ENCODE data around the gene SUGCT. TPM values are rescaled to one million over a fixed set of nuclear protein-coding genes. Genes with fewer than 3 reads are reported as not detected.

Gene SUGCT
- total RNA-seq, 1 donor from 2014 or later, result 7.1 TPM

GRCh38 chr7:40833191-40833887, 698.5 kb downstream of the SUGCT start:
- Mint-ChIP-seq H3K4me1 (ENCODE audit: unreplicated experiment) (peaks cover 11% of the 10 kb centered on the region), H3K27ac (no peak overlapping the region), H3K27me3 (no peaks in the 10 kb centered on the region), H3K9me3 (peaks cover 4% of the 10 kb centered on the region), H3K36me3 (no peaks in the 10 kb centered on the region), H3K4me3 (no peak overlapping the region)
- TF ChIP-seq CTCF (conservative IDR thresholded peaks at IDR 0.05), result no peak
- DNase-seq (ENCODE audit: extremely low spot score, unreplicated experiment), result no peak

GRCh38 chr7:40833888-40834234, 699.1 kb downstream of the SUGCT start:
- no peak for TF ChIP-seq CTCF (conservative IDR thresholded peaks at IDR 0.05)
- no peak for DNase-seq (ENCODE audit: extremely low spot score, unreplicated experiment)
- H3K27me3 Mint-ChIP-seq, result no peaks in the 10 kb centered on the region
- peaks cover 4% of the 10 kb centered on the region for H3K9me3 Mint-ChIP-seq
- no peak overlapping the region for H3K27ac Mint-ChIP-seq
- H3K36me3 Mint-ChIP-seq, result no peaks in the 10 kb centered on the region
- H3K4me1 Mint-ChIP-seq (ENCODE audit: unreplicated experiment), result peaks cover 11% of the 10 kb centered on the region
- no peak overlapping the region for H3K4me3 Mint-ChIP-seq

GRCh38 chr7:40836218-40836617, 701.4 kb downstream of the SUGCT start:
- no peak for TF ChIP-seq CTCF (conservative IDR thresholded peaks at IDR 0.05)
- H3K4me1 Mint-ChIP-seq (ENCODE audit: unreplicated experiment), result peaks cover 11% of the 10 kb centered on the region
- H3K27me3 Mint-ChIP-seq, result no peaks in the 10 kb centered on the region
- H3K36me3 Mint-ChIP-seq, result no peaks in the 10 kb centered on the region
- H3K9me3 Mint-ChIP-seq, result peaks cover 9% of the 10 kb centered on the region
- no peak for DNase-seq (ENCODE audit: extremely low spot score, unreplicated experiment)
- H3K27ac Mint-ChIP-seq, result no peak overlapping the region
- H3K4me3 Mint-ChIP-seq, result no peak overlapping the region

GRCh38 chr7:40839881-40840280, 705.1 kb downstream of the SUGCT start:
- Mint-ChIP-seq H3K27ac (no peak overlapping the region), H3K4me3 (no peak overlapping the region), H3K4me1 (ENCODE audit: unreplicated experiment) (peaks cover 5% of the 10 kb centered on the region), H3K36me3 (peaks cover 8% of the 10 kb centered on the region), H3K9me3 (peaks cover 25% of the 10 kb centered on the region), H3K27me3 (no peaks in the 10 kb centered on the region)
- TF ChIP-seq CTCF (conservative IDR thresholded peaks at IDR 0.05), result no peak
- no peak for DNase-seq (ENCODE audit: extremely low spot score, unreplicated experiment)

- Mint-ChIP-seq H3K4me1 (ENCODE audit: unreplicated experiment) (peaks cover 10% of the 10 kb centered on the region), H3K36me3 (peaks cover 8% of the 10 kb centered on the region), H3K27ac (no peak overlapping the region), H3K9me3 (peaks cover 30% of the 10 kb centered on the region), H3K4me3 (no peak overlapping the region), H3K27me3 (no peaks in the 10 kb centered on the region)
- TF ChIP-seq CTCF (conservative IDR thresholded peaks at IDR 0.05), result no peak
- no peak for DNase-seq (ENCODE audit: extremely low spot score, unreplicated experiment)
Measured at GRCh38 chr7:40840990-40841389, 706.2 kb downstream of the SUGCT start.

All from type B pancreatic cell (in vitro differentiated cells).